Hepatocyte (in vitro differentiated cells): ENCODE results near the gene HBD. TPM values are rescaled to one million over a fixed set of nuclear protein-coding genes. Genes with fewer than 3 reads are reported as not detected.

ENCODE experiments used
- DNase-seq: peaks from one replicate; pipeline ENCODE4 v3.0.0-alpha.2; 2016; ENCODE audit warnings: low spot score
- H2AFZ ChIP-seq: fragments of 200-600 bp; sonication (generic); 2 replicates; pipeline ENCODE4 v1.6.0; 2016; ENCODE audit warnings: antibody characterized with exemption, mild to moderate bottlenecking
- H3K27ac ChIP-seq: fragments of 200-600 bp; sonication (generic); 2 replicates; pipeline ENCODE4 v1.5.1; 2016; ENCODE audit warnings: mild to moderate bottlenecking
- H3K27me3 ChIP-seq: fragments of 200-600 bp; sonication (generic); 2 replicates; pipeline ENCODE4 v1.6.1; 2016
- H3K36me3 ChIP-seq: fragments of 200-600 bp; sonication (generic); replicated peaks from 2 replicates; pipeline ENCODE4 v1.5.1; 2016; ENCODE audit warnings: low read depth; ENCODE audit not compliant: insufficient read depth
- H3K4me1 ChIP-seq: fragments of 200-600 bp; sonication (generic); 2 replicates; pipeline ENCODE4 v1.5.1; 2016; ENCODE audit warnings: mild to moderate bottlenecking, moderate library complexity; ENCODE audit not compliant: insufficient read depth
- H3K4me2 ChIP-seq: fragments of 200-600 bp; sonication (generic); 2 replicates; pipeline ENCODE4 v1.6.0; 2016
- H3K4me3 ChIP-seq: fragments of 200-600 bp; sonication (generic); 2 replicates; pipeline ENCODE4 v1.5.1; 2016; ENCODE audit warnings: mild to moderate bottlenecking
- H3K79me2 ChIP-seq: fragments of 200-600 bp; sonication (generic); 2 replicates; pipeline ENCODE4 v1.6.0; 2017; ENCODE audit warnings: mild to moderate bottlenecking
- H3K9me2 ChIP-seq: fragments of 200-600 bp; sonication (generic); replicated peaks from 2 replicates; pipeline ENCODE4 v1.6.0; 2017; ENCODE audit warnings: mild to moderate bottlenecking; ENCODE audit not compliant: insufficient read depth
- H3K9me3 ChIP-seq: fragments of 200-600 bp; sonication (generic); 2 replicates; pipeline ENCODE4 v1.5.1; 2016; ENCODE audit warnings: low read depth, mild to moderate bottlenecking
- H4K20me1 ChIP-seq: fragments of 200-600 bp; sonication (generic); 2 replicates; pipeline ENCODE4 v1.6.0; 2016; ENCODE audit warnings: mild to moderate bottlenecking; ENCODE audit not compliant: insufficient read depth, poor library complexity, severe bottlenecking
- CTCF ChIP-seq: fragments of 200-600 bp; sonication (generic); IDR thresholded peaks from 2 replicates; pipeline ENCODE4 v1.5.1; 2016; ENCODE audit warnings: antibody characterized with exemption, mild to moderate bottlenecking; ENCODE audit not compliant: poor library complexity
- EZH2 ChIP-seq: fragments of 200-600 bp; sonication (generic); IDR thresholded peaks from 2 replicates; pipeline ENCODE4 v1.6.1; 2016; ENCODE audit warnings: antibody characterized with exemption, mild to moderate bottlenecking, borderline replicate concordance
- EZH2phosphoT487 ChIP-seq: fragments of 200-600 bp; sonication (generic); IDR thresholded peaks from one replicate; pipeline ENCODE4 v1.6.1; 2018; ENCODE audit warnings: antibody characterized with exemption, mild to moderate bottlenecking, low read depth, moderate library complexity; ENCODE audit not compliant: unreplicated experiment, severe bottlenecking
- WGBS: methylation state at CpG from one replicate; pipeline ENCODE4 v1.1.6; 2016; ENCODE audit warnings: low lambda C conversion rate; ENCODE audit errors: missing lambda C conversion rate; 5-methylcytosine and 5-hydroxymethylcytosine counted together
- polyA plus RNA-seq: library from polyadenylated mRNA; unstranded; fragments of >200 nt; fragmentation: Nextera tagmentation; extraction: Ambion mirVana; gene quantifications from 2 replicates; pipeline ENCODE4 v1.2.1, GENCODE V29; 2016
- total RNA-seq: library from RNA; depleted of rRNA; stranded (reverse); fragments of >200 nt; gene quantifications from 2 replicates; pipeline ENCODE4 v1.2.3, GENCODE V29; 2014

The HBD gene
- total and polyA plus RNA-seq, 2 experiments from 2014 or later, result not detected

DNA sequence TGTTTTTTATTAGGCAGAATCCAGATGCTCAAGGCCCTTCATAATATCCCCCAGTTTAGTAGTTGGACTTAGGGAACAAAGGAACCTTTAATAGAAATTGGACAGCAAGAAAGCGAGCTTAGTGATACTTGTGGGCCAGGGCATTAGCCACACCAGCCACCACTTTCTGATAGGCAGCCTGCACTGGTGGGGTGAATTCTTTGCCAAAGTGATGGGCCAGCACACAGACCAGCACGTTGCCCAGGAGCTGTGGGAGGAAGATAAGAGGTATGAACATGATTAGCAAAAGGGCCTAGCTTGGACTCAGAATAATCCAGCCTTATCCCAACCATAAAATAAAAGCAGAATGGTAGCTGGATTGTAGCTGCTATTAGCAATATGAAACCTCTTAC, 8.8 kb downstream of the HBD start:
- Histone ChIP-seq H3K4me1 (no peaks in the 10 kb centered on the region), H2AFZ (no peak overlapping the region), H3K4me3 (no peak overlapping the region), H3K9me2 (no peaks in the 10 kb centered on the region), H3K27me3 (no peaks in the 10 kb centered on the region), H3K36me3 (no peaks in the 10 kb centered on the region), H3K27ac (no peak overlapping the region), H3K79me2 (no peaks in the 10 kb centered on the region), H3K4me2 (no peak overlapping the region), H4K20me1 (no peaks in the 10 kb centered on the region), H3K9me3 (no peaks in the 10 kb centered on the region)
- no peak for TF ChIP-seq EZH2phosphoT487
- TF ChIP-seq CTCF, result no peak
- TF ChIP-seq EZH2, result no peak
- 78% methylated on average over 2 of the region's 2 CpGs for WGBS
- no peak for DNase-seq

- H3K4me3 ChIP-seq, result no peak overlapping the region
- no peaks in the 10 kb centered on the region for H3K79me2 ChIP-seq
- no peak for TF ChIP-seq EZH2phosphoT487
- no peak for TF ChIP-seq CTCF
- no peak for TF ChIP-seq EZH2
- H3K9me2 ChIP-seq, result no peaks in the 10 kb centered on the region
- no peaks in the 10 kb centered on the region for H3K4me1 ChIP-seq
- H3K27me3 ChIP-seq, result no peaks in the 10 kb centered on the region
- H4K20me1 ChIP-seq, result no peaks in the 10 kb centered on the region
- no peak overlapping the region for H2AFZ ChIP-seq
- no peaks in the 10 kb centered on the region for H3K9me3 ChIP-seq
- H3K27ac ChIP-seq, result no peak overlapping the region
- no peaks in the 10 kb centered on the region for H3K36me3 ChIP-seq
- 81% methylated on average over 6 of the region's 6 CpGs for WGBS
- DNase-seq, result no peak
- H3K4me2 ChIP-seq, result no peak overlapping the region
These were observed 9.5 kb downstream of the HBD start for GRCh38 chr11:5224538-5225479.

DNA sequence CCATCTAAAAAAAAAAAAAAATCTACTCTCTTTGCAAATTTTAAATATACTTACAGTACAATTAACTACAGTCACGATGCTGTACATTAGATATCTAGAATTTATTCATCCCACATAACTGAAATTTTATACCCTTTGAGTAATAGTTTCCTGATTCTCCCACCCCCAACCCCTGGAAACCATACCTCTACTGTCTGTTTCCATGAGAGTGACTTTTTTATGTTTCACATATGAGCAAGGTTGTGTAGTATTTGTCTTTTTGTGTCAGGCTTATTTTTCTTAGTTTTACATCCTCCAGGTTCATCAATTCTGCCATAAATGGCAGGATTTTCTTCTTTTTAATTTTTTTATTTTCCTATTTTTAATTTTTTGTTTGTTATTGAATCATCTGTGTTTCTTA, 10.6 kb downstream of the HBD start:
- DNase-seq, result no peak
- Histone ChIP-seq H3K9me2 (no peaks in the 10 kb centered on the region), H3K9me3 (no peaks in the 10 kb centered on the region), H3K4me1 (no peaks in the 10 kb centered on the region), H3K4me3 (no peak overlapping the region), H3K27ac (no peak overlapping the region), H3K27me3 (no peaks in the 10 kb centered on the region), H3K36me3 (no peaks in the 10 kb centered on the region), H4K20me1 (no peaks in the 10 kb centered on the region), H3K4me2 (no peak overlapping the region), H3K79me2 (no peaks in the 10 kb centered on the region), H2AFZ (no peak overlapping the region)
- 94% methylated on average over 1 of the region's 1 CpG for WGBS
- TF ChIP-seq EZH2, result no peak
- no peak for TF ChIP-seq EZH2phosphoT487
- no peak for TF ChIP-seq CTCF
